Fibroblast of lung (primary cell): ENCODE measurements around the gene HACE1. TPM values are rescaled to one million over a fixed set of nuclear protein-coding genes. Genes with fewer than 3 reads are reported as not detected.

Experiments used
- DNase-seq, 2 donors: peaks; one replicate each; pipeline versions ENCODE4 v3.0.0 to v3.0.0-alpha.2; 2010; ENCODE audit warnings: low read depth in 2 of 2
- H2AFZ ChIP-seq: 2 replicates; pipeline ENCODE4 v1.5.1; 2012; ENCODE audit warnings: low read length, control low read depth, inconsistent platforms
- H3K27ac ChIP-seq: 2 replicates; pipeline ENCODE4 v1.5.1; 2011; ENCODE audit warnings: low read length, control low read depth; ENCODE audit not compliant: insufficient read depth
- H3K27me3 ChIP-seq: 2 replicates; pipeline ENCODE4 v1.5.1; 2011; ENCODE audit warnings: mild to moderate bottlenecking, low read length; ENCODE audit not compliant: control insufficient read depth, insufficient read depth
- H3K36me3 ChIP-seq: 2 replicates; pipeline ENCODE4 v1.5.1; 2011; ENCODE audit warnings: low read length; ENCODE audit not compliant: control insufficient read depth, insufficient read depth
- H3K4me1 ChIP-seq: 2 replicates; pipeline ENCODE4 v1.5.1; 2011; ENCODE audit warnings: low read length; ENCODE audit not compliant: control insufficient read depth, insufficient read depth; ENCODE audit errors: extremely low read depth
- H3K4me2 ChIP-seq: 2 replicates; pipeline ENCODE4 v1.5.1; 2011; ENCODE audit warnings: low read length, control low read depth; ENCODE audit not compliant: insufficient read depth; ENCODE audit errors: extremely low read depth
- H3K4me3 ChIP-seq, 4 experiments: fragments of 200-600 bp in 1 of 4; sonication (generic) in 1 of 4; replicated peaks in 1 of 4; 2 replicates each; pipeline ENCODE4 v1.5.1; 2011 to 2016; ENCODE audit warnings: low read length in 4 of 4, low read depth in 3 of 4, mild to moderate bottlenecking in 3 of 4, control low read depth in 2 of 4, inconsistent platforms in 1 of 4, mixed read lengths in 1 of 4; ENCODE audit not compliant: insufficient read depth in 1 of 4; ENCODE audit errors: control extremely low read depth in 1 of 4
- H3K79me2 ChIP-seq: 2 replicates; pipeline ENCODE4 v1.5.1; 2012; ENCODE audit warnings: mild to moderate bottlenecking, low read length, inconsistent platforms; ENCODE audit not compliant: control insufficient read depth, insufficient read depth
- H3K9ac ChIP-seq: 2 replicates; pipeline ENCODE4 v1.5.1; 2011; ENCODE audit warnings: mild to moderate bottlenecking, low read length, control low read depth; ENCODE audit not compliant: insufficient read depth
- H3K9me3 ChIP-seq: 2 replicates; pipeline ENCODE4 v1.5.1; 2012; ENCODE audit warnings: low read depth, low read length; ENCODE audit not compliant: control insufficient read depth, insufficient read depth
- H4K20me1 ChIP-seq: 2 replicates; pipeline ENCODE4 v1.5.1; 2011; ENCODE audit warnings: low read length; ENCODE audit not compliant: control insufficient read depth, insufficient read depth; ENCODE audit errors: extremely low read depth
- EZH2 ChIP-seq: IDR thresholded peaks from 2 replicates; pipeline ENCODE4 v1.5.1; 2012; ENCODE audit warnings: low read length, control low read depth, mild to moderate bottlenecking; ENCODE audit errors: missing control alignments
- polyA plus RNA-seq, 2 donors: library from polyadenylated mRNA; depleted of rRNA in 1 of 2; stranded (reverse) in 1 of 2; unstranded in 1 of 2; fragments of >200 nt; gene quantifications; 2 replicates each; pipeline ENCODE4 v1.2.1, GENCODE V29; 2011 to 2012; ENCODE audit warnings: missing spikeins in 1 of 2
- total RNA-seq: library from RNA; depleted of rRNA; stranded (reverse); fragments of >200 nt; gene quantifications from 2 replicates; pipeline ENCODE4 v1.2.1, GENCODE V29; 2014
- TF ChIP-seq, protein P1 (sequence below), 2 donors: IDR thresholded peaks in 1 of 2; conservative IDR thresholded peaks in 1 of 2; 1 replicate in 1 of 2; 2 replicates in 1 of 2; pipeline ENCODE4 v1.5.1; 2011 to 2012; ENCODE audit warnings: low read length in 2 of 2, control low read depth in 1 of 2, inconsistent platforms in 1 of 2, low read depth in 1 of 2, mild to moderate bottlenecking in 1 of 2

Gene HACE1
- total and polyA plus RNA-seq, 2 donors (not counting 1 experiment from before 2014, with no cell fraction given): 10.8 to 26.3 TPM

DNA sequence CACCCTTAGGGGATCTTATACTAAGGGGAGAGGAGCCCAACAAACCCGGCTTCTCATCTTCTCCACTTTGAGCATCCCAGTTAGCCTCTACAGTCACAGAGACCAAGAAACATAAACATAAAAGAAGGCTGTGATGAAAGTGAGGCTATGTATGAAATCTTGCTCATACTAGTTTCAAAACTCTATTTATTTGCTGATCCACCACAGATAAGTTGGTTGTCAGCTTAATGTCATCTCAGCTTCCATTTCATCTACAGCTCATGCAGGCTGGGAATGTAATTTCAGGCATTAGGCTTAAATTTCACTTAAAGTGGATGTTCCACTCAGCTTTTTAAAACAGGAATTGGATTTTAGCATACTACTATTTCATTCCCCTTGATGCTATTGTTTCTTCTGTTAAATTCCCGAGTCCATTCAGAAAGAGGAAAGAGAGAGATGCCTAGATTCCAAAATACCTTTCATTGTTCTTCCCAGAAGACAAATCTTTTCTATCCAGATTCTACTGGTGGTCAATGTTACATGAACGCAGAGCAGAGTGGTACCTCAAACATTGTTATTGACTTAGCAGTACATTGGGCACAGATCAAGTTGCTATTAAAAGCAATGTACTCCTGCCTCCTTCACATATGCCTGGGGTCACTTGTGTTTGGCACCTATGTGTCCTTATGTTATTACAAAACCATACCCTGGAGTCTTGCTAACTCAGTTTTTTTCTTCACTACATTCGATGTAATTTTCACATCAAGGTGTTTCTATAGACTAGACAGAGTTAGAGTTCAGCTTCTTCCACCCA is 149.0 kb downstream of the HACE1 start:
- Histone ChIP-seq H3K4me1 (no peaks in the 10 kb centered on the region), H3K36me3 (no peaks in the 10 kb centered on the region), H3K9me3 (no peaks in the 10 kb centered on the region), H3K27me3 (no peaks in the 10 kb centered on the region), H3K79me2 (no peaks in the 10 kb centered on the region), H3K4me3 (no peak overlapping the region), H2AFZ (no peak overlapping the region), H3K9ac (no peak overlapping the region), H4K20me1 (no peaks in the 10 kb centered on the region), H3K4me2 (no peak overlapping the region), H3K27ac (no peak overlapping the region)
- peak in 1 of 2 donors; percentile 8 for DNase-seq
- no peak for TF ChIP-seq EZH2
- TF ChIP-seq, protein P1, sequence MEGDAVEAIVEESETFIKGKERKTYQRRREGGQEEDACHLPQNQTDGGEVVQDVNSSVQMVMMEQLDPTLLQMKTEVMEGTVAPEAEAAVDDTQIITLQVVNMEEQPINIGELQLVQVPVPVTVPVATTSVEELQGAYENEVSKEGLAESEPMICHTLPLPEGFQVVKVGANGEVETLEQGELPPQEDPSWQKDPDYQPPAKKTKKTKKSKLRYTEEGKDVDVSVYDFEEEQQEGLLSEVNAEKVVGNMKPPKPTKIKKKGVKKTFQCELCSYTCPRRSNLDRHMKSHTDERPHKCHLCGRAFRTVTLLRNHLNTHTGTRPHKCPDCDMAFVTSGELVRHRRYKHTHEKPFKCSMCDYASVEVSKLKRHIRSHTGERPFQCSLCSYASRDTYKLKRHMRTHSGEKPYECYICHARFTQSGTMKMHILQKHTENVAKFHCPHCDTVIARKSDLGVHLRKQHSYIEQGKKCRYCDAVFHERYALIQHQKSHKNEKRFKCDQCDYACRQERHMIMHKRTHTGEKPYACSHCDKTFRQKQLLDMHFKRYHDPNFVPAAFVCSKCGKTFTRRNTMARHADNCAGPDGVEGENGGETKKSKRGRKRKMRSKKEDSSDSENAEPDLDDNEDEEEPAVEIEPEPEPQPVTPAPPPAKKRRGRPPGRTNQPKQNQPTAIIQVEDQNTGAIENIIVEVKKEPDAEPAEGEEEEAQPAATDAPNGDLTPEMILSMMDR (conservative IDR thresholded peaks at IDR 0.05 in 1 of 2, IDR thresholded peaks at IDR 0.05 in 1 of 2; ENCODE audit: low read depth in 1 of 2, low read length in 2 of 2): no peak

DNA sequence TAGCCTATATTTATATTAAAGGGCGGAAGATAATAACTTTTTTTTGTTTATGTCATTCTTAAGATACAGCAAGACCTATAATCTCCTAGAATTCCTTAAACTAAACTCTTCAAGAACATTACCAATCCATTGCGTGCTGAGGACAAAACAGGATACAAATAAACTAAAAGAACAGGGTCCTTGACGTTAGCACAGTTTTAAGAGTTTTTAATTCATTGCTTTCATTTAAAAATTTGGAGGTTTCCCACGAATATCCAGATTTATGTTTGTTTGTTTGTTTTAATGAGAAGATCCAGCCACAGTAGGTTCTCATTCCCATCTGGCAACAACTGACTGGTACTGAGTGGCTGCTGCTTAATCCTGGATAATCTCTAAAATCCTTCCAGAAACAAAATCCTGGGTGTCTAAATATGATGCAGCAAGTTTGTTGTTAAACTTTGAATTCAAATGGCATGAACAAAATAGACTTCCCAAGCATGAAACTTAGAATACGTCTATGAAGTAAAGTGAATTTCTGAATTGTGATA is 153.7 kb downstream of the HACE1 start:
- Histone ChIP-seq H4K20me1 (no peaks in the 10 kb centered on the region), H3K36me3 (no peaks in the 10 kb centered on the region), H3K4me1 (no peaks in the 10 kb centered on the region), H2AFZ (no peak overlapping the region), H3K9me3 (no peaks in the 10 kb centered on the region), H3K27ac (no peak overlapping the region), H3K79me2 (no peaks in the 10 kb centered on the region), H3K27me3 (no peaks in the 10 kb centered on the region), H3K4me2 (no peak overlapping the region), H3K4me3 (no peak overlapping the region), H3K9ac (no peak overlapping the region)
- no peak for DNase-seq
- TF ChIP-seq EZH2: no peak
- TF ChIP-seq, protein P1 (conservative IDR thresholded peaks at IDR 0.05 in 1 of 2, IDR thresholded peaks at IDR 0.05 in 1 of 2; ENCODE audit: low read depth in 1 of 2, low read length in 2 of 2): no peak

DNA sequence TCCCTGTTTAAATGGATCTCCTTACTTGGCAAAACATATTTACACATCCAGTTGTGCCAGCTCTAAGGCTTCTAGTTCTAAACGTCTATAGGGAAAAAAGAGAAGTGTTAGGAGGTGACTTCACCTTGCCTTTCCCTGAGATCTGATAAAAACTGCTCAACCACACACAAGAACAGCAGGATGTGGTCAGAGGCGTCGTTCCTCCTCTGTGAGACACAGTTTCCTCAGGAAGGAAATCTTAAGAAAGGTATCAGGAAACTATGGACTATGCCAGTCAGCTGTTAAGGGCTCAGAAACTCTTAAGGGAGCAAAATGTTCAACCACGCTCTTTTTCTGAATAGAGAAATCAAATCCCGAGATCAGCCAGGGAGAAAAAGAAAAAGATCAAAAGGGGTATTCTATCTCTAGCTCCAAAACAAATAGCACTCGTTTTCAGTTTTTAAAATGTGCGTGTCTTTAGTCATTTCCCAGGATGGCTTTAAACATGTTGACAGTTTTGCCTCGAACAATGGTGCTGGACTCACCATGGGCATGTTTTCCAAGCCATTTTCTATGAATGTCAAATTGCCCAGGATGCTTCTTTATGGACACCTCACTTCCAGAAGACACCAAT is 154.5 kb downstream of the HACE1 start:
- no peak overlapping the region for H3K4me3 ChIP-seq
- no peaks in the 10 kb centered on the region for H3K36me3 ChIP-seq
- no peak overlapping the region for H3K4me2 ChIP-seq
- no peaks in the 10 kb centered on the region for H4K20me1 ChIP-seq
- no peak overlapping the region for H3K9ac ChIP-seq
- no peaks in the 10 kb centered on the region for H3K27me3 ChIP-seq
- DNase-seq: peak; percentile 37 to 89
- H3K4me1 ChIP-seq: no peaks in the 10 kb centered on the region
- no peaks in the 10 kb centered on the region for H3K79me2 ChIP-seq
- TF ChIP-seq, protein P1 (conservative IDR thresholded peaks at IDR 0.05 in 1 of 2, IDR thresholded peaks at IDR 0.05 in 1 of 2; ENCODE audit: low read depth in 1 of 2, low read length in 2 of 2): no peak
- TF ChIP-seq EZH2: no peak
- H3K27ac ChIP-seq: no peak overlapping the region
- no peak overlapping the region for H2AFZ ChIP-seq
- no peaks in the 10 kb centered on the region for H3K9me3 ChIP-seq
